HG03095 (cell line): ENCODE measurements around the gene SNX21.
"Not testable (repeated sequence)": the region's sequence is repeated elsewhere in the genome, so short reads cannot be mapped to it uniquely, and the experiment has no call there.

Experiments
- ATAC-seq: cut with Tn5 transposase; IDR thresholded peaks from one replicate; pipeline ENCODE4 v1.9.1; 2021; ENCODE audit warnings: moderate library complexity; ENCODE audit not compliant: unreplicated experiment

The SNX21 gene

DNA sequence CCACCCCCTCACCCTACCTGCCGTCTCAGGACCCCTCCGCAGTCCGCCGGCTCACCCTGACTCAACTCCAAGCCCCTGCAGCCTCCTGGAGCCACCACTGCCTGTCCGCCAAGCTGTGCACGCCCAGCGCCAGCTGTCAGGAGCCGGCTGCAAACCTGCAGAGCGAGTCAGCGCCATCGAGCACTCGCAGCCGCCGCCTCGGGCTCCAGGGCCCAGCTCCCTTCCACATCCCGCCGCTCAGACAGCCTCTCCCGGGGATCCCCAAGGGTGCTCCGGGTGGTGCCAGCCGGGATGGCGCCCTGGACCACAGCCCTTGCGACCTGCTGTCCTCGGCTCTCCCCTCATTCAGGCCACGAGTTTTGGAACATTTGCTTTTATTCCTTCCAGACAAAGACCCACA lies 10.7 kb upstream of the SNX21 start:
- no peak for ATAC-seq

GRCh38 chr20:45823949-45824835 lies 9.4 kb upstream of the SNX21 start:
- ATAC-seq = no peak

- ATAC-seq = no peak
These were observed 7.1 kb upstream of the SNX21 start for GRCh38 chr20:45826381-45827019.

- no peak for ATAC-seq
These were observed 6.5 kb upstream of the SNX21 start, which contains the start of gene TNNC2 for GRCh38 chr20:45827030-45827652. TSS of gene TNNC2 (minus strand) at chr20:45827312. CDS start at chr20:45827248, 64 bp downstream.

DNA sequence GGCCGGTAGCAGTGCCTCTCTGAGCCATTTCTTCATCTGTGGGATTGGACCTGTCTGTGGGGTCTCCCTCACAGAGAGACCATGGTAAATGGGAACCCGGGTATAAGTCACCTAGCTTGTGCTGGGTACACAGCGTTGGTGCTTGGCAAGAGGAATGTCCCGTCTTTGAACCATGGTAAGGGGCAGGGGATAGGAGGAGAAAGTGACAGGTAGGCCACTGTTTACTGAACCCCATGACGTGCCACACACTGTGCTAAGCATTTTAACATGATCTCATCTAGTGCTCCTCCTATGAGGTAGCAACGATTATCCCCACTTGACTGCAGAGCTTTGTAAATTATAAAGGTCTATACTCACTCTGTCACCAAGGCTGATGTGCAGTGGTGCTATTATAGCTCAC lies 5.9 kb upstream of the SNX21 start:
- ATAC-seq = no peak

DNA sequence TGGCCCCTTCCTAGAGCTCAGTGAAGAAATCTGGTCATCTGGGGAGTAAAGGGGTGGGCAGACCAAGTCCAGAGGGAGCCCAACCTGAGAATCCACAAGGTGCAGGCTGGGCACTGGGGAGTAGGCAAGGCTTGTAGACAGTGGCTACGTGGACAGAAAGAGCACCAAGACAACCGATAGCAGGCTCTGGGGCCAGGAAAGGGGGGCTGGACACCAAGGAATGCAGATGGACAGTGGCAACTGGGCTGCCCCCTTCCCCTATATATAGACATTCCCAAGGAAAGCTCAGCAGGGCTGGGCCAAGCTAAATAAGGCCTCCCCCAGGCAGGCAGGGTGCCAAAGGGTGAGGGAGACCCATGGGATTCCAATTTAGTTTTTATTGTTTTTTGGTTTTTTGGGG lies 5.0 kb upstream of the SNX21 start:
- ATAC-seq = no peak

DNA sequence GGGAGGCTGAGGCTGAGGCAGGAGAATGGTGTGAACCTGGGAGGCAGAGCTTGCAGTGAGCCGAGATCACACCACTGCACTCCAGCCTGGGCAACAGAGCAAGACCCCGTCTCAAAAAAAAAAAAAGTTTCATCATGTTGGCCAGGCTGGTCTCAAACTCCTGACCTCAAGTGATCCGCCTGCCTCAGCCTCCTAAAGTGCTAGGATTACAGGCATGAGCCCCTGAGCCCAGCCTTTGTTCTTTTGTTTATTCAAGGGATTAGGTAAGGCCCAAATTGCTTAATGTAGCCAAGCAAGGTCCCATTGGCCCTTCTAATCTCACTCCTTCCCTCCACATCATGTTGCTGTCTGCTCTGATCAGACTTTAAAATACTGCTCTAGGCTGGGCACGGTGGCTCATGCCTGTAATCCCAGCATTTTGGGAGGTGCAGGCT lies 3.9 kb upstream of the SNX21 start:
- ATAC-seq = not testable (repeated sequence)

DNA sequence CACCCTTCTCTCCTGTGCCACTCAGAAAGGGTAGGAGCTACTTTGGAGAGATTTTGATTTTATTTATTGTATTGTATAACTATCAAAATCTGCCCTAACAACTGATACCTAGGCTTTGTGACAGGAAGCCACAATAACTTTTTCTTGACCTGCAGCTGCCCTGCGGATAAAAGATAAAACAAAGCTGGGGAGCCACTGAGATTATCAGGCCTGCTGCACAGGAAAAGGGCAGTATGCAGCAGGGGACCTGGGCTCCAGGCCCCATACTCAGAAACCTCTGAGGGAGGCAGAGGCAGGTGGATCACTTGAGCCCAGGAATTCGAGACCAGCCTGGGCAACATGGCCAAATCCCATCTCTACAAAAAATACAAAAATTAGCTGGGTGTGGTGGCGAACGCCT lies 980 bp upstream of the SNX21 start:
- no peak for ATAC-seq

- ATAC-seq = no peak
These were observed 541 bp downstream of the SNX21 start for GRCh38 chr20:45833883-45834796.

GRCh38 chr20:45834797-45835161 lies 1.2 kb downstream of the SNX21 start:
- no peak for ATAC-seq

DNA sequence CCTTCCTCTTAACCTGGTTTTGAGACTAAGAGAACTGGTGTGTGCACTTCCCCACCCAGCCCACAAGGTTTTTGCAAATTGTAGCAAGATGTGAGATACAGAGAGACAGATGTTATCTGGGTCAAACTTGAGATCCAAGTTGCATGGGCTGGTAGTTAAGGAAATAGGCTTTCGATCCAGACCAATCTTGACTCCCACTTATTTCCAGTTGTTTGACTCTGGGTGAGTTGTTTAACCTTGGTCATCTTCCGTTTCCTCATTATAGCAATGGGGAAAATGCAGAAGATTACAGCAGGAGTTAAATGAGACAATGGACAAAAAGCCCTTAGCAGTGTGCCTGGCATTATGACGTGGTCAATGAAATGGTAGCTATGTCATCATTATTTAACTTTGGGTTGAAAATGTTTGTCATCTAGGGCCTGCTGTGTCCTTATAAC lies 1.7 kb downstream of the SNX21 start:
- ATAC-seq = no peak

DNA sequence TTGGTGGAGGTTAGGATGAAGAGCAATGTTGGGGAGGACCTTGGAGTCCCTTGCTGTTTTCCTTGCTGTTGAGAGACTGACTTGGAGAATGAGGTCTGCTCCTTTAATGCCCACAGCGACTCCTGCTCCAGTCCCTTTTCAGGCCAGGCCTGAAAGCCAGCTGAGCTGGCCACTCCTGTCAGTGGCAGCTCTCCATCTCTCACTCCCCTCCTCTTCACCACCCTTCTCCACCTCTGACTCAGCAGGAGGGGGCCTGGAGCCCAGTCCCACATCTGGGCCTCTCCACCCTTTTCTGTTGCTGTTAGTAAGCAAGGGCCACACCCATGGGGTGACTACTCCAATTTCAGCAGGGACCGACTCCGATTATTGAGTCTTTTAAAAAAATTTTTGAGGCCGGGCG lies 2.2 kb downstream of the SNX21 start:
- no peak for ATAC-seq

DNA sequence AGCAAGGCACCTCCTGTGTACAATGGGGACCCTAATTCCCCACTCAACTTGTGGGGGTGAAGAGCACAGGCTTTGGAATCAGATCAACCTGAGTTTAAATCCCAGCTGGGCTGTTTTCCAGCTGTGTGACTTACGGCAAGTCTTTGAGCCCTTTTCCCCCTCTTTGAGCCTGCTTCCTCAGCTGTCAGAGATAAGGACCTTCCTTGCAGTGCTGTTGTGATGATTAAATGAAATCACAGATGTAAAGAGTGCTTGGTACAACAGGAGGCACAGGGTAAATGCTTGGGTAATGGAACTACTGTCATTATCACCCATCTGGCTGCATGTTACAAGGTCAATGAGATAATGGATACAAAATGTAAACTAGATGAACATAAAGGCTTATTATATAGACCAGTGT lies 3.2 kb downstream of the SNX21 start:
- ATAC-seq = no peak

GRCh38 chr20:45840700-45841198 lies 7.2 kb downstream of the SNX21 start:
- no peak for ATAC-seq

DNA sequence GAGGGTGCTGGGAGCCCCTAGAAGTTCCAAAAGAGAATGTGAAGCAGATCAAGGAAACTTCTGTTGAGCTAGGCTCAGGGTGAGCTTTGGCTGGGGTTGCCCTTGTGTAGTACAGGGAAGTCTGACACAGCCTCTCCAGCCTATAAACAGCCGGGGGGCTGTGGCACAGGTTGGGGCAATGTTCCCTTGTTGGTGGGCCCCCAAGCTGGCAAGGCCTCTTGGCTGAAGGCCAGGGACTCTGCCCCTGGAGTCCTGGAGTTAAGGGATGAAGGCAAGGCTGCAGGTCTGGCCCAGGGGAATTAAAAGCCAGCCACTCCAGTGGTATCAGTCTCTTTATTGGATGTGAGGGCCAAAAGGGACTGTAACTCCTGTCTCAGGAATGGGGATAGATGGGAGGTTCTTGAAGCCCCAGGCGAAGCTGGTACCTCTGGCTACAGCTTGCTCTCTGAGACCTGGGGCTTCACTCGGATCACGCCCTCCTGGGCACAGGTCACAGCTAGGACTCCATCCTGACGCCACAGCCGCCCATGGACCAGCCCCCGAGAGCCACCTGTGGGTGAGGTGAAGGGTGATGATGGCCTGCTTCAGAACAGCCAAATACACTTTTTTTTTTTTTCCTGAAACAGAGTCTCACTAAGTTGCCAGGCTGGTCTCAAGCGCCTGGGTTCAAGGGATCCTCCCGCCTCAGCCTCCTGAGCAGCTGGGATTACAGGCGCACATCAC lies 8.0 kb downstream of the SNX21 start:
- no peak for ATAC-seq

- no peak for ATAC-seq
These were observed 8.7 kb downstream of the SNX21 start for GRCh38 chr20:45842169-45842812.

DNA sequence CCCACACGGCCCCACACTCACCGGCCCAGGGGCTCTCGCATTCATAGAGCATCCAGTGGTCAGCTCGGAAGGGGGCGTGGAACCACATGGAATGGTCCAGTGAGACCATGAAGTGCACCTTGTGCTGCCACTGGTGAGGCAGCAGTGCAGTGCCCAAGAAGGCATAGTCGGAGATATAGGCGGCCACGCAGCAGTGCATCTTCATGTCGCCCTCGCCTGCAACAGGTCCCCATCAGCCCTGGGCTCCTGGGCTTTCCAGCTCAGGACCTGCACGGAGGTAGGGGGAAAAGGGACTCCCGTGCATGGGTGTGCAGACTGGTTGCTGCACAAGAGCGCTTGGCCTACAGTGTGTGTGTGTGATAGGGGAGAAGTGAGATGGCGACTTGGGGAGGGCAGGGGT lies 9.9 kb downstream of the SNX21 start:
- no peak for ATAC-seq

DNA sequence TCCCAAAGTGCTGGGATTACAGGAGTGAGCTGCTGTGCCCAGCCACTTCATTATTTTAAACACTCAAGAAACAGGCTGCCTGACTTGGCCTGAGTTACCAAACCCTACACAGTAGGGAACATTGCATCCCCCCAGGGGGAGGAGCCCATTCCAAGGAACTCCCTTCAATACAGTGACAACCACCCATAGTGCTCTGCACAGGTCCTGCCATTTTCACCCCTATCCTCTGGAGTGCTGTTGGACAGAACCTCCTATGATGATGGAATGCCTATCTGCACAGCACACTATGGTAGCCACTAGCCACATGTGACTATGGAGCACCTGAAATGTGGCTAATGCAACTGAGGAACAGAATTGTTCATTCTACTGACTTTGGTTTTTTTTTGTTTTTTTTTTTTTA lies 11.9 kb downstream of the SNX21 start:
- ATAC-seq = no peak

GRCh38 chr20:45848421-45848820 lies 14.8 kb downstream of the SNX21 start:
- ATAC-seq = no peak
